Measurements from ENCODE around the gene ELOVL1.
"Not testable (repeated sequence)": the region's sequence is repeated elsewhere in the genome, so short reads cannot be mapped to it uniquely, and the experiment has no call there.

Gene ELOVL1

DNA sequence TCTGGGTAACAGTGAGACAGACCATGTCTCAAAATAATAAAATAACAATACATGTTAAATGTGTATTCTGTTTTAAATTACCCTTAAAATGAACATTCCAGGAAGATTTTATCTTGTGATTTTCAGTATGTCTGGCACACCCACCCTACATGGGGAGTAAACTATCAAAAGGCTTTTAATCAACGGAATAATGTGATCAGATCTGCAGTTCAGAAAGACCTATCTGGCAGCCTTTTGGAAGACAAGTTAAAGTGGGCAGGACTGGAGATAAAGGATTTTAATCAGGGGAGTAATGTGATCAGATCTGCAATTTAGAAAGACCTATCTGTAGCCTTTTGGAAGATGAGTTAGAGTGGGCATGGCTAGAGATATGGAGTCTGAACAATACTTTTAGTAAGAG is 11.7 kb upstream of the ELOVL1 start:
- no peak for DNase-seq

DNA sequence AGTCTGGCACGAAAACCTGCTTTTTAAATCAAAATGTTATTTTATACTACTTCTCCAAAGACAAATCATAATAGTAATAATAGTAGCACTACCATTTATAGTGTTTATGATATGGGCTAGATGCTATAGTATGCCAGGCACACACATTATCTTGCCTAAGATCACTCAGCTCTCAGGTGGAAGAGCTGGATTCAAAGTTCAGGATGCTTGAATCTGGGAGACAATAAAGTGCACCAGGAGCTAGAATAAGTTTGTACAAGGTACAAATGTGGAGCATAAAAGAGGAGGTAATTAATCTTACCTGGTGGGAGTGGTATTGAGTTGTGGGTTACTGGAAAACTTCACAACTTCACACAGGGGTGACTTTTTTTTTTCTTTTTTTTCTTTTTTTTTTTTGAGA is 10.0 kb upstream of the ELOVL1 start:
- no peak for DNase-seq

- no peak for DNase-seq
Observed at GRCh38 chr1:43376723-43377235, 9.0 kb upstream of the ELOVL1 start.

DNA sequence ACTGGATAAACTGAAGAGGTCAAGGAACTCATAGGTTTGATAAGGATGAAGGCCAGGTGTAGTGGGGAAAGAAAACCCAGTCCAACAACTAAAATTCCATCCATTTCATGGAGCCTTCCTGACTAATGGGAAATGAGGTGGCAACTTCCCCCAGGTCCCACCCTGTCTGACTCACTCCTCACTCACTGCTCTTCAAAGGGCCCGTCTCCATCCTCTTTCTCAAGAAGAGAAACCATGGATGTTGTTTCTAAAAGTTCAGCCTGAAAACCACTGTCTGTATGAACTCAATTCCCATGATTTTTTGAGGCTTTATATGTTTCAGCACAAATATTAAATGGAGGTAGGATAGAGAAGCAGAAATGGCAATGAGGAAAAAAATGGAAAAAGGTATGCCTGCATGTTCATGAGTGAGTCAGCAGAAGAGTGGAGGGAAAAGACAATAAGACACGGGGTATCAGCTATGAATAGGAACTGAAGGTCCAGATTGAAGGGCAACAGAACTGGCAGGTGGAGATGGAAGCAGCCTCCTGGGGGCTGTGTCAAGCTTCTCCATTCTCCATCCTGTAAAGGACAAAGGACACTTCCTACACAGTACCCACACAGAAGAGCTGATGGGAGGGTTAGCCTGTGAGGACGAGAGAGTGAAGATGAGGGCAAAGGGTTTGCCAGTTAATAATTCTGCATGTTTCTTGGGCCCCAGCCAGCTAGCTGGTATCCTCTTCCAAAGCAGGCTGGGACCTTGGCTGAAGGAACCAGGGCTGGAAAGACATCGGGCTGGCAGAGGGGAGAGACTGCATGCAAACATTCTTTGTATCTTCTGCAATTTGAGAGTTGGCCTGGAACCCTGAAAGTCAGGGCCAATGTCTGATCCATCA is 5.5 kb upstream of the ELOVL1 start:
- DNase-seq: no peak

DNA sequence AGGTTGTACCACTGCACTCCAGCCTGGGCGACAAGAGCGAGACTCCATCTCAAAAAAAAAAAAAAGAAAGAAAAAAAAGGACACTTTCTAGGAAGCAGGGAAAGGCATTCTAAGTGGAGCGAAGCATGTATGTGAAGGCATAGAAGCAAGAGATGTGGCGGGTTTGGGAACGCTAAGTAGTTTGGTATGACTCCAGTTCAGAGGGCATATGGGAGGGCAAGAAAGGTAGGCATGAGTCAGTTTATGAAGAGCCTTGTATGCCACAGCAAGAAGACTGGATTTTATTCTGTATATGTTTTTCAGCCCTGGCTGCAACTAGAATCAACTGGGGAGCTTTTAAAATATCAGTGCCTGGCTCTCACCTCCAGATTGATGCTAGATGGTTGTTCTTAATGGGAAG is 4.4 kb upstream of the ELOVL1 start:
- no peak for DNase-seq

- no peak for DNase-seq
Observed at GRCh38 chr1:43370564-43370963, 2.8 kb upstream of the ELOVL1 start.

- DNase-seq: not testable (repeated sequence)
Observed at GRCh38 chr1:43369779-43370178, 2.0 kb upstream of the ELOVL1 start.

- DNase-seq: peak; percentile 11
Observed at GRCh38 chr1:43368646-43369020, 822 bp upstream of the ELOVL1 start.

- peak; percentile 80 for DNase-seq
Observed at GRCh38 chr1:43367026-43367903, 546 bp downstream of the ELOVL1 start.

- no peak for DNase-seq
Observed at GRCh38 chr1:43366601-43367025, 1.2 kb downstream of the ELOVL1 start.

- DNase-seq: no peak
Observed at GRCh38 chr1:43366179-43366578, 1.6 kb downstream of the ELOVL1 start.

DNA sequence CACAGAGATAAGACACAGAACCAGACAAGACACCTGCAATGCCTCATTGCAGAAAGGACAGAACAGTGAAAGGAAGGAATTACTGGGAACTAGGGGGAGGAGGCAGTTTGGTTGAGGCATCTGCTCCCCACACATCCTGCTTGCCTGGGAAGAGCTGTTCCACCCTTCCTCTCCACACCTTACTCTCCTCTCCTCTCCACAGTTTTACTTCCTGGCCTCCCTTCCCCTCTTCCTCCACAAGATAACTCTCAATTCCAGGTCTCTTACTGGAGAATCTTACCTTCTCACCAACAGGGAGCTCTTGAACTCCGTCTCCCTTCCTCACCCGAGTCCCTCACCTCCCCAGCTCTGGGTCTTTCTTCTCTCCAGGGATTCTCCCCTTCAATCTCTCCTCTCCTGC is 2.1 kb downstream of the ELOVL1 start:
- DNase-seq: no peak

GRCh38 chr1:43363935-43364525 is 3.8 kb downstream of the ELOVL1 start:
- DNase-seq: no peak

DNA sequence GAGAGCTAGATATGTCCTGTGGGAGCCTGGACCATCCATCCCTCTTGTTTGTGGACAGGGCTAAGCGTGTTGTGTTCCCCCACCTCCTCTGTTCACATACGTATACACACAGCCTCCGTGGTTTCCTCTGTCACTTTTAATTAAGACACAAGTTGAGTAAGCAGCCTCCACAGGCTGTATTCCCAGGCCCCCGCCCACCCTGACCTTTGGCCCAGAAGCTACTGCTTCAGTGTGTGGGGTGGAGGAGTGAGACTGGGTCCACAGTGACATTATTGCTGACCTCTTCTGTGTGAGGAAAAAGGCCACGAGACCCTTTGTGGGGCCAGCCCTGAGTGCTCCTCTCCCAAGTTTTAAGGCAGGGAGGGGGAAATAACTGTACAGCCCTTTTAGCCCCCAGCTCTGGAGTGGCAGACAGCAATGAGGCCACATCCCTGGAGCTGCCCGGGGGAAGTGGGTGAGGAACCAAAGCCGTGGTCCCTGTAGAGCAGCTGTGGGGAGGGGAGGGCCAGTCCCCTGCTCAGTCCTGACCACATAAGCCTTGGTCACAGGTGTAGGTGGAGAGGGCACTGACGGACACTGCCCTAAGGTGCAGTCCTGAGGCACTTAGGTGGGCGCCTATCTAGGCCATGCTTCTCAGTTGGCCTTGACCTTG is 4.4 kb downstream of the ELOVL1 start:
- DNase-seq: no peak

DNA sequence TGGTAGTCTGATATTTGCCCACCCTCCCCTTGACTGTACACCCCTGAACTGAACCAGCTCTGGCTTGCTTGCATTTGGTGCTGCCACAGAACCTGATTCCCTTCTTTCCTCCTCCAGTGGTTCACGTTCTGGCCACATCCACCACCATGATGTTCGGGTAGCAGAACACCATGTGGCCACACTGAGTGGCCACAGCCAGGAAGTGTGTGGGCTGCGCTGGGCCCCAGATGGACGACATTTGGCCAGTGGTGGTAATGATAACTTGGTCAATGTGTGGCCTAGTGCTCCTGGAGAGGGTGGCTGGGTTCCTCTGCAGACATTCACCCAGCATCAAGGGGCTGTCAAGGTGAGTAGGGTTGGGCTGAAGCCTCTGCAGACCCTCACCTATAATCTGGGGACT is 7.2 kb downstream of the ELOVL1 start:
- DNase-seq: no peak

DNA sequence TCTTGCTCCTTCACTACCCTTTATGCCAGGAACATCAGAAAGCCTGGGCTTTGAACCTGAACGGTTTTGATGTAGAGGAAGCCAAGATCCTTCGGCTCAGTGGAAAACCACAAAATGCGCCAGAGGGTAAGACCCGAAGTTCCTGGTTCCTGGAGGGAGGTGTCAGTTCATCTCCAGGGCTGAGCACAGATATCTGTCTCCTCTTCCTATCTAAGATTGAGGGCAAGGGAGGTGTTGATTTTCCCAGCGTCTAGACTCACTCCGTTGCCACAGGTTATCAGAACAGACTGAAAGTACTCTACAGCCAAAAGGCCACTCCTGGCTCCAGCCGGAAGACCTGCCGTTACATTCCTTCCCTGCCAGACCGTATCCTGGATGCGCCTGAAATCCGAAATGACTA is 8.1 kb downstream of the ELOVL1 start:
- no peak for DNase-seq

- DNase-seq: peak; percentile 97
Observed at GRCh38 chr1:43358746-43359693, 8.8 kb downstream of the ELOVL1 start, which contains the start of gene CDC20. TSS of gene CDC20 (plus strand) at chr1:43358981. CDS start at chr1:43359216, 235 bp downstream.

GRCh38 chr1:43358121-43358745 is 9.6 kb downstream of the ELOVL1 start:
- DNase-seq: no peak

- DNase-seq: no peak
Observed at GRCh38 chr1:43357251-43357650, 10.6 kb downstream of the ELOVL1 start.

- no peak for DNase-seq
Observed at GRCh38 chr1:43354936-43355335, 12.9 kb downstream of the ELOVL1 start.

GRCh38 chr1:43354471-43354870 is 13.3 kb downstream of the ELOVL1 start:
- no peak for DNase-seq

Measured in NK-92 treated with Interleukin-12 subunit alpha and Interleukin-12 subunit beta, amount 100 ng/mL, for 24 hours (cell line).